Measurements from ENCODE around the gene SLC28A2.

- TF ChIP-seq CTCF (IDR thresholded peaks at IDR 0.05; ENCODE audit: insufficient read depth, low read depth, low read length) (no peak), EZH2 (IDR thresholded peaks at IDR 0.05; ENCODE audit: insufficient read depth, low read length) (no peak)
Observed at GRCh38 chr15:45287390-45287956, 35.4 kb downstream of the SLC28A2 start.

Measured in astrocyte (in vitro differentiated cells and primary cell).